ENCODE results near the gene ETV3L. TPM values are rescaled to one million over a fixed set of nuclear protein-coding genes. Genes with fewer than 3 reads are reported as not detected.
A peak's percentile ranks its signal among the peaks of the same experiment; 100 is the strongest.
"Not testable (repeated sequence)": the region's sequence is repeated elsewhere in the genome, so short reads cannot be mapped to it uniquely, and the experiment has no call there.

The ETV3L gene
- polyA plus RNA-seq, 2 donors: not detected

DNA sequence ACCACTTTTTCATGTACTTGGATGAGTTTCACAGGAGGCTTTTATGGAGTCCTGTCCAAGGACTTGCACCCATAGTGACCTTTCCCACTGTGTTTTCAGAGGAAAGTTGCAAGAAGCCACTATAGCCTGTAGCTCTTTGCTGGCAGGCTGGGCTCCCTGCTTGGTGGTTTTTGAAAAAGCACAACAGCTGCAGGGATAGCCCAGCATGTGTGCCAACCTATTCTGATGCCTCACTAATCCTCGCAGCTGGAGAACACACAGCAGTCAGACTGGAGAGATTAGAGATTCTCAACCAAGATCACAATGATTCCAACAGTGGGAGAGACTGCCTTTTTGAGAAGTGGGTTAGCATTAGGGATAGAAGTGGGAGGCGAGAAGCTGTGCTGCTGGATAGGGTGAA lies 30.0 kb downstream of the ETV3L start:
- no peak overlapping the region for H3K27ac ChIP-seq (ENCODE audit: low read depth in 2 of 2, low read length in 1 of 2)
- H3K9me3 ChIP-seq (ENCODE audit: control insufficient read depth in 2 of 2, insufficient read depth in 1 of 2, low read depth in 1 of 2, low read length in 1 of 2): no peaks in the 10 kb centered on the region
- H3K4me3 ChIP-seq (ENCODE audit: low read depth in 1 of 2, low read length in 2 of 2): no peak overlapping the region
- H3K4me1 ChIP-seq (ENCODE audit: control insufficient read depth in 2 of 2, insufficient read depth in 2 of 2, low read length in 1 of 2): peaks cover 0 to 2% of the 10 kb centered on the region in 2 donors
- 66 to 71% methylated on average over 2 of the region's 2 CpGs for WGBS, 2 donors
- no peaks in the 10 kb centered on the region for H3K36me3 ChIP-seq (ENCODE audit: control insufficient read depth in 2 of 2, insufficient read depth in 2 of 2, low read length in 1 of 2)
- no peaks in the 10 kb centered on the region for H3K27me3 ChIP-seq (ENCODE audit: control insufficient read depth in 1 of 2, insufficient read depth in 2 of 2, low read length in 2 of 2)

DNA sequence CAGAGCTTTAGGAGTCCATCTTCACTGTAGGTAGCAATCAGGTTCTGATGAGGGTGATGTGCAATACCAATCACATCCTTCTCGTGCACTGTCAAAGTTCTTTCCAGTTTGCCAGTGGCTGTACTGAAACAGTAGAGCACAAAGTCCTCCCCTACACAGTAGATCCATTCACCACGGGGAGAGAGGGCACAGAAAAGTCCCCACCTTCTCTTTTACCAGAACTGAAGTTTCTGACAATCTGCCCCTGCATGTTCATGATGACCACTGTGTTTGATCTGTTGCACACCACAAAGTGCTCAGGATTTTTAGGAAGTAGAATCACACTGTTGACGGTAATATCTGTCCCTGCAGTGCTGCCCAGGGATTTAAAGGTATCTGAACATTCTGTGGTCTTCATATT lies 40.4 kb downstream of the ETV3L start:
- H3K4me3 ChIP-seq (ENCODE audit: low read depth in 1 of 2, low read length in 2 of 2); H3K27ac ChIP-seq (ENCODE audit: low read depth in 2 of 2, low read length in 1 of 2); H3K4me1 ChIP-seq (ENCODE audit: control insufficient read depth in 2 of 2, insufficient read depth in 2 of 2, low read length in 1 of 2); H3K36me3 ChIP-seq (ENCODE audit: control insufficient read depth in 2 of 2, insufficient read depth in 2 of 2, low read length in 1 of 2); H3K27me3 ChIP-seq (ENCODE audit: control insufficient read depth in 1 of 2, insufficient read depth in 2 of 2, low read length in 2 of 2); H3K9me3 ChIP-seq (ENCODE audit: control insufficient read depth in 2 of 2, insufficient read depth in 1 of 2, low read depth in 1 of 2, low read length in 1 of 2): not testable (repeated sequence)
- WGBS, 2 donors: 59 to 64% methylated on average over 3 of the region's 3 CpGs

DNA sequence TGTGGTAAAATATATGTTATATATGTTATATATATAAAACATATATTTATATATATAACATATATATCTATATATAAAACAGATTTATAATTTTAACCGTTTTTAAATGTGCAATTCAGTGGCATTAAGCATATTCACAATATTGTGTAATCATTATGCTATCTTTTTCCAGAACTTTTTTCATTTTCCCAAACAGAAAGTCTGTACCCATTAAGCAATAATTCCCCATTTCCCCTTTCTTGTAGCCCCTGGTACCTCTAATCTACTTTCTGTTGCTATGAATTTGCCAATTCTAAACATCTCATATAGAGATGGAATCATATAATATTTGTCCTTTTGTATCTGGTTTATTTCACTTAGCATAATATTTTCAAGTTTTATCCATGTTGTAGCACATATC lies 43.3 kb downstream of the ETV3L start:
- no peak overlapping the region for H3K27ac ChIP-seq (ENCODE audit: low read depth in 2 of 2, low read length in 1 of 2)
- no peak overlapping the region for H3K4me3 ChIP-seq (ENCODE audit: low read depth in 1 of 2, low read length in 2 of 2)
- no peaks in the 10 kb centered on the region for H3K27me3 ChIP-seq (ENCODE audit: control insufficient read depth in 1 of 2, insufficient read depth in 2 of 2, low read length in 2 of 2)
- H3K4me1 ChIP-seq (ENCODE audit: control insufficient read depth in 2 of 2, insufficient read depth in 2 of 2, low read length in 1 of 2): no peaks in the 10 kb centered on the region
- H3K9me3 ChIP-seq (ENCODE audit: control insufficient read depth in 2 of 2, insufficient read depth in 1 of 2, low read depth in 1 of 2, low read length in 1 of 2): no peaks in the 10 kb centered on the region
- no peaks in the 10 kb centered on the region for H3K36me3 ChIP-seq (ENCODE audit: control insufficient read depth in 2 of 2, insufficient read depth in 2 of 2, low read length in 1 of 2)
- 71 to 76% methylated on average over 1 of the region's 1 CpG for WGBS, 2 donors

DNA sequence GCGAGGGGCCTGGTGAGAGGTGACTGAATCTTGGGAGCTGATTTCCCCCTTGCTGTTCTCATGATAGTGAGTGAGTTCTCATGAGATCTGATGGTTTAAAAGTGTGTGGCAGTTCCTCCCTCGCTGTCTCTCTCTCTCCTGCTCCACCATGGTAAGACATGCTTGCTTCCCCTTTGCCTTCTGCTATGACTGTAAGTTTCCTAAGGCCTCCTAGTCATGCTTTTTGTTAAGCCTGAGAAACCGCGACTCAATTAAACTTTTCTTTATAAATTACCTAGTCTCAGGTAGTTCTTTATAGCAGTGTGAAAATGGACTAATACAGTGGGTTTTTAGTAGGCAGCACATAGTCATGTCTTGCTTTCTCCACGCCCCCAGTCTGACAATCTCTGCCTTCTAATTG lies 43.9 kb downstream of the ETV3L start:
- H3K27ac ChIP-seq (ENCODE audit: low read depth in 2 of 2, low read length in 1 of 2); H3K36me3 ChIP-seq (ENCODE audit: control insufficient read depth in 2 of 2, insufficient read depth in 2 of 2, low read length in 1 of 2); H3K9me3 ChIP-seq (ENCODE audit: control insufficient read depth in 2 of 2, insufficient read depth in 1 of 2, low read depth in 1 of 2, low read length in 1 of 2); H3K27me3 ChIP-seq (ENCODE audit: control insufficient read depth in 1 of 2, insufficient read depth in 2 of 2, low read length in 2 of 2); H3K4me1 ChIP-seq (ENCODE audit: control insufficient read depth in 2 of 2, insufficient read depth in 2 of 2, low read length in 1 of 2); H3K4me3 ChIP-seq (ENCODE audit: low read depth in 1 of 2, low read length in 2 of 2): not testable (repeated sequence)
- 80 to 83% methylated on average over 5 of the region's 5 CpGs for WGBS, 2 donors

DNA sequence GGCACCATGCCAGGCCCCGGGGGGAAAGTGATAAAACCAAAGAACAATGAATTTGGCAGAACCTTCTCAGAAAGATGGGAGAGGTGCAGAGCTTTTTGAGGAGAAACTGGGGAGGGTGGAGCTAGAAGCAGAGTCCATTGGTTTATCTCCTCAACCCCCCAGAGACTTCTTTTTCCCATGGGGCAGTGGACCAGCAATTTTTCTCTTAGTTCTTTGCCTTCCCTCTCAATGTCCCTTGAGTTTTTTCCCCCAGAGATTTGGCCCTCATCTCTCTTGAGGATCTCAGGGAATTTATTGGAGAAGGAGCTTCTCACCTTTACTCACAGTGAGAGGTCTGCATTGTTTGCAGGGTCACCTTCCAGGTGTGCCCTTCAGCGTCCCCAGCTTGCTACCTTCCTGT lies 48.8 kb downstream of the ETV3L start:
- H3K9me3 ChIP-seq (ENCODE audit: control insufficient read depth in 2 of 2, insufficient read depth in 1 of 2, low read depth in 1 of 2, low read length in 1 of 2): no peaks in the 10 kb centered on the region
- H3K4me1 ChIP-seq (ENCODE audit: control insufficient read depth in 2 of 2, insufficient read depth in 2 of 2, low read length in 1 of 2): no peaks in the 10 kb centered on the region
- WGBS, 2 donors: 33 to 42% methylated on average over 2 of the region's 2 CpGs
- H3K36me3 ChIP-seq (ENCODE audit: control insufficient read depth in 2 of 2, insufficient read depth in 2 of 2, low read length in 1 of 2): no peaks in the 10 kb centered on the region
- H3K27me3 ChIP-seq (ENCODE audit: control insufficient read depth in 1 of 2, insufficient read depth in 2 of 2, low read length in 2 of 2): no peaks in the 10 kb centered on the region
- no peak overlapping the region for H3K27ac ChIP-seq (ENCODE audit: low read depth in 2 of 2, low read length in 1 of 2)
- no peak overlapping the region for H3K4me3 ChIP-seq (ENCODE audit: low read depth in 1 of 2, low read length in 2 of 2)

DNA sequence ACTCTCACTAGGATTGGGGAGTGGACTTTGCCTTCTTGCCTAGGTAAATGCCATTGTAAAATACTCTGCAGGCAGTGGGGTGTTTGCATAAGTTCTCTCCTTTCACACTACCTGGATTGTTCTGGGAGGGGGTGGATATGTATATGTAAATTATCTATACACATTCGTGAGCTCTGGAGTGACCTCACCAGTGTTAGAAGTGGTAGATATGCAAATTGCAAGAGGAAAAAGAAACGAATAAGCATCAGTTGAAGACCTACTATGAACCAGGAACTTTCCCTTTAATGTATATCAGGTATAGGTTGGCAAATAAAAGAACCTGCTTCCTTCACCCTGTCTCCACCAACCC lies 52.6 kb downstream of the ETV3L start:
- H3K36me3 ChIP-seq (ENCODE audit: control insufficient read depth in 2 of 2, insufficient read depth in 2 of 2, low read length in 1 of 2): no peaks in the 10 kb centered on the region
- H3K4me1 ChIP-seq (ENCODE audit: control insufficient read depth in 2 of 2, insufficient read depth in 2 of 2, low read length in 1 of 2): peaks cover 8% of the 10 kb centered on the region in 2 donors
- no peak overlapping the region for H3K27ac ChIP-seq (ENCODE audit: low read depth in 2 of 2, low read length in 1 of 2)
- no peak overlapping the region for H3K4me3 ChIP-seq (ENCODE audit: low read depth in 1 of 2, low read length in 2 of 2)
- H3K9me3 ChIP-seq (ENCODE audit: control insufficient read depth in 2 of 2, insufficient read depth in 1 of 2, low read depth in 1 of 2, low read length in 1 of 2): no peaks in the 10 kb centered on the region
- no peaks in the 10 kb centered on the region for H3K27me3 ChIP-seq (ENCODE audit: control insufficient read depth in 1 of 2, insufficient read depth in 2 of 2, low read length in 2 of 2)
- 34% methylated on average over 2 of the region's 2 CpGs for WGBS, 2 donors

- Histone ChIP-seq H3K27ac (ENCODE audit: low read depth in 2 of 2, low read length in 1 of 2) (peak within 1 kb of the TSS; percentile 88 to 91), H3K4me1 (ENCODE audit: control insufficient read depth in 2 of 2, insufficient read depth in 2 of 2, low read length in 1 of 2) (peaks cover 8% of the 10 kb centered on the region in 2 donors), H3K4me3 (ENCODE audit: low read depth in 1 of 2, low read length in 2 of 2) (peak within 1 kb of the TSS; percentile 74 to 87), H3K9me3 (ENCODE audit: control insufficient read depth in 2 of 2, insufficient read depth in 1 of 2, low read depth in 1 of 2, low read length in 1 of 2) (no peaks in the 10 kb centered on the region), H3K27me3 (ENCODE audit: control insufficient read depth in 1 of 2, insufficient read depth in 2 of 2, low read length in 2 of 2) (no peaks in the 10 kb centered on the region), H3K36me3 (ENCODE audit: control insufficient read depth in 2 of 2, insufficient read depth in 2 of 2, low read length in 1 of 2) (no peaks in the 10 kb centered on the region)
- WGBS, 2 donors: 1% methylated on average over 89 to 120 of the region's 120 CpGs
Observed at GRCh38 chr1:157045250-157046218, 54.1 kb downstream of the ETV3L start, which contains the start of gene ARHGEF11. Gene ARHGEF11 (minus strand): TSS chr1:157045742. CDS start chr1:157044330, 1,412 bp downstream.

- Histone ChIP-seq H3K4me3 (ENCODE audit: low read depth in 1 of 2, low read length in 2 of 2) (peak overlapping the region in 1 of 2 donors; percentile 87), H3K27ac (ENCODE audit: low read depth in 2 of 2, low read length in 1 of 2) (no peak overlapping the region), H3K27me3 (ENCODE audit: control insufficient read depth in 1 of 2, insufficient read depth in 2 of 2, low read length in 2 of 2) (no peaks in the 10 kb centered on the region), H3K4me1 (ENCODE audit: control insufficient read depth in 2 of 2, insufficient read depth in 2 of 2, low read length in 1 of 2) (peaks cover 8% of the 10 kb centered on the region in 2 donors), H3K9me3 (ENCODE audit: control insufficient read depth in 2 of 2, insufficient read depth in 1 of 2, low read depth in 1 of 2, low read length in 1 of 2) (no peaks in the 10 kb centered on the region), H3K36me3 (ENCODE audit: control insufficient read depth in 2 of 2, insufficient read depth in 2 of 2, low read length in 1 of 2) (no peaks in the 10 kb centered on the region)
- WGBS, 2 donors: 35 to 45% methylated on average over 6 of the region's 6 CpGs
Observed at GRCh38 chr1:157044326-157044725, 55.3 kb downstream of the ETV3L start.

DNA sequence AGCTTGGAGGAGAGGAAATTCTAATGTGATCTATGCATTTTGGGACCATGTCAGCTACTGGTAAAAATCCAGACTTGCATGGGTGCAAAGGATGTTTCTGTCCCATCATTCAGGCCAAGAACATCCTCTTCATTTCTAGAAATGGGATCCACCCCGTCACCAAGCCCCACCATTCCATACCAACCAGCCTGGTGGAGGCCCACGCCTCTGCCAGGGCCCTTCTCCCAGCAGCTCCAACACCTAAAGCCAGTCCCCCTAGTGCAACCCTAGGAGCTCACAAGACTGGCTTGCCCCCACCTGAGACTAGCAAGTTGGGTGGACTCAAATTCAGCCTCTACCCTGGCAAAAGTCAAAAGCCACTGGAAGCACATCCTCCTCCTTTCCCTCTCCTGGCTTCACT lies 55.9 kb downstream of the ETV3L start:
- H3K36me3 ChIP-seq (ENCODE audit: control insufficient read depth in 2 of 2, insufficient read depth in 2 of 2, low read length in 1 of 2): no peaks in the 10 kb centered on the region

GRCh38 chr1:157042846-157043245 lies 56.8 kb downstream of the ETV3L start:
- H3K9me3 ChIP-seq (ENCODE audit: control insufficient read depth in 2 of 2, insufficient read depth in 1 of 2, low read depth in 1 of 2, low read length in 1 of 2): no peaks in the 10 kb centered on the region
- H3K27me3 ChIP-seq (ENCODE audit: control insufficient read depth in 1 of 2, insufficient read depth in 2 of 2, low read length in 2 of 2): no peaks in the 10 kb centered on the region
- 52 to 54% methylated on average over 2 of the region's 2 CpGs for WGBS, 2 donors
- H3K4me3 ChIP-seq (ENCODE audit: low read depth in 1 of 2, low read length in 2 of 2): peak overlapping the region in 1 of 2 donors; percentile 15
- no peak overlapping the region for H3K27ac ChIP-seq (ENCODE audit: low read depth in 2 of 2, low read length in 1 of 2)
- H3K4me1 ChIP-seq (ENCODE audit: control insufficient read depth in 2 of 2, insufficient read depth in 2 of 2, low read length in 1 of 2): peaks cover 8% of the 10 kb centered on the region in 2 donors
- H3K36me3 ChIP-seq (ENCODE audit: control insufficient read depth in 2 of 2, insufficient read depth in 2 of 2, low read length in 1 of 2): no peaks in the 10 kb centered on the region

More for the DNA sequence above, 55.9 kb downstream of the ETV3L start:
- H3K4me1 ChIP-seq (ENCODE audit: control insufficient read depth in 2 of 2, insufficient read depth in 2 of 2, low read length in 1 of 2): peaks cover 8% of the 10 kb centered on the region in 2 donors
- no peak overlapping the region for H3K27ac ChIP-seq (ENCODE audit: low read depth in 2 of 2, low read length in 1 of 2)
- no peaks in the 10 kb centered on the region for H3K27me3 ChIP-seq (ENCODE audit: control insufficient read depth in 1 of 2, insufficient read depth in 2 of 2, low read length in 2 of 2)
- no peaks in the 10 kb centered on the region for H3K9me3 ChIP-seq (ENCODE audit: control insufficient read depth in 2 of 2, insufficient read depth in 1 of 2, low read depth in 1 of 2, low read length in 1 of 2)
- peak overlapping the region; percentile 4 to 87 for H3K4me3 ChIP-seq (ENCODE audit: low read depth in 1 of 2, low read length in 2 of 2)
- 79 to 94% methylated on average over 2 of the region's 2 CpGs for WGBS, 2 donors

Data from esophagus (tissue), 2 donors.